Body of pancreas (tissue), 4 donors: Measurements from ENCODE around the gene ACOX1.

Source experiments
- CTCF ChIP-seq, 7 experiments: fragments of 450-650 bp in 4 of 7; fragments of 200-600 bp in 3 of 7; sonication (generic) in 3 of 7; IDR thresholded peaks; one replicate each; pipeline ENCODE4 v1.5.1; 2016 to 2019; ENCODE audit warnings: antibody characterized with exemption in 7 of 7
- POLR2A ChIP-seq, 3 donors: fragments of 450-650 bp; IDR thresholded peaks; one replicate each; pipeline ENCODE4 v1.6.1; 2016; ENCODE audit warnings: antibody characterized with exemption in 3 of 3, mild to moderate bottlenecking in 2 of 3

DNA sequence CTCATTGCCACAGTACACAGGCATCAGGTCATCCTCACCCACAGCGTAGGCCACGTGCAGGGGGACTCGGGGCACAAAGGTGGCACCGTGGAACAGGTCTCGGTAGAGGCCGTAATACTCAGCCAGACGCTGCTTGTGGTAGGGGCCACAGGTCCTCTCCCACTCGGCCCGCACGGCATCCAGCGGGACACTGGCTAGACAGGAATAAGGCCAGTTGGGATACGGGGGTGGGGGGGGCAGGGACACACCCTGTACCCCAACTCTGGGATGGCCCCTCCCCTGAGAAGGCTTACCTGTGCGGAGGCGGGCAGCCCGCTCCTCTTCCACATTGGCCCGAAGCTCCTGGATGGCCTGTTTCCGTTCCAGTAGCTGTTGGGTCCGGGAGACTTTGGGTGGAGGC, 77.2 kb downstream of the ACOX1 start:
- no peak for TF ChIP-seq CTCF (IDR thresholded peaks at IDR 0.05)
- TF ChIP-seq POLR2A (IDR thresholded peaks at IDR 0.05): no peak
